ENCODE data around the gene DNMT3B. TPM values are rescaled to one million over a fixed set of nuclear protein-coding genes. Genes with fewer than 3 reads are reported as not detected.

The DNMT3B gene
- total and polyA plus RNA-seq, 9 of the 15 experiments (the other 6 are each of a cell fraction or from before 2014, with no cell fraction given): 9.3 to 74.8 (median 49.1) TPM

DNA sequence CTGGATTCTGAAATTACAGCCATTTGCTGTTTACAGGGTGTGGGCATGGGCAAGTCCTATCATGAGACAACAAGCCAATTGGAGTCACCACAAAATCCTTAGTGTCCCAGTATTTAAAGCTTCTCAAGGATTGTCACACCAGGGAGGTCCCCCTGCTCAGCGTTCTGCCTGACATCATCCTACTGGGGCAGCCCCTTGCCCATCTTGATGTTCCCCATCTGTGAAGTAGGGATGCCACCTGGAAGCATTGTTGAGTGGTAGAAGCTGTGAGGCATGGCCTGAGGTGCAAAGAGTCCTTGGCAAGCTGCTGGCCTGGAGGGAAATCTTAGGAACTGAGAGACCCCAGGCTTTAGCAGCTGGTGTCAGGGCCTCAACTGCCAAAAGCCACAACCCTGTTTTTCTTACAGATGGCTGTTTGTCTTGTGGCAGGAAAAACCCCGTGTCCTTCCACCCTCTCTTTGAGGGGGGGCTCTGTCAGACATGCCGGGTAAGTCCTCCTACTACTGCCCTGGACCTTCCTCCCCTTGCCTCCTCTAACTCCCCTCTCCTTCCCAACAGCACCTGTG, 34.3 kb downstream of the DNMT3B start:
- no peak for DNase-seq (ENCODE audit: extremely low read depth in 1 of 4, low spot score in 3 of 4)
- no peaks in the 10 kb centered on the region for H3K9me1 ChIP-seq (ENCODE audit: control insufficient read depth, insufficient read depth, low read length)
- no TSS peak for BruUV-seq (replicated peaks)
- H2AFZ ChIP-seq (ENCODE audit: low read depth, low read length): no peak overlapping the region
- ATAC-seq: no peak
- FAIRE-seq: no peak
- no peak overlapping the region for H3K4me2 ChIP-seq (ENCODE audit: insufficient read depth, low read length)
- H3K9me3 ChIP-seq (replicated peaks; ENCODE audit: control insufficient read depth, insufficient read depth, low read depth, low read length): no peaks in the 10 kb centered on the region
- no peaks in the 10 kb centered on the region for H3K27me3 ChIP-seq (ENCODE audit: control insufficient read depth in 2 of 2, insufficient read depth in 2 of 2, low read length in 2 of 2)
- no peak overlapping the region for H3K9ac ChIP-seq (ENCODE audit: insufficient read depth in 1 of 2, low read depth in 2 of 2, low read length in 2 of 2)
- H3K27ac ChIP-seq (ENCODE audit: extremely low read depth, low read depth, low read length): no peak overlapping the region
- no peaks in the 10 kb centered on the region for H4K20me1 ChIP-seq (replicated peaks; ENCODE audit: control insufficient read depth, insufficient read depth, low read length)
- in situ Hi-C loops (cut with MboI): no loop called here
- intact Hi-C loops (cut with micrococcal nuclease): loop anchor here (10.0 kb wide), 1 partner anchor 298 kb away; no protein-coding TSS in a partner anchor
- POLR2A ChIA-PET: interaction anchor here (0.6 kb wide), 2 partner anchors 98 to 772 kb away, joined by 3 to 4 read pairs; no protein-coding TSS in a partner anchor
- H3K4me1 ChIP-seq (replicated peaks in 1 of 2; ENCODE audit: control insufficient read depth in 2 of 2, insufficient read depth in 2 of 2, low read length in 2 of 2): no peaks in the 10 kb centered on the region
- whole genome bisulfite sequencing (ENCODE audit: insufficient coverage, low coverage, missing lambda C conversion rate): 87% methylated on average over 3 of the region's 3 CpGs
- CTCF ChIA-PET (ENCODE audit: low intra/inter-chr PET ratio): no interaction called here
- H3K36me3 ChIP-seq (ENCODE audit: control insufficient read depth, insufficient read depth, low read length): peaks cover 100% of the 10 kb centered on the region
- H3K4me3 ChIP-seq: no peak overlapping the region
- no peaks in the 10 kb centered on the region for H3K79me2 ChIP-seq (ENCODE audit: control insufficient read depth, insufficient read depth, low read length)
- TF ChIP-seq, protein P1, sequence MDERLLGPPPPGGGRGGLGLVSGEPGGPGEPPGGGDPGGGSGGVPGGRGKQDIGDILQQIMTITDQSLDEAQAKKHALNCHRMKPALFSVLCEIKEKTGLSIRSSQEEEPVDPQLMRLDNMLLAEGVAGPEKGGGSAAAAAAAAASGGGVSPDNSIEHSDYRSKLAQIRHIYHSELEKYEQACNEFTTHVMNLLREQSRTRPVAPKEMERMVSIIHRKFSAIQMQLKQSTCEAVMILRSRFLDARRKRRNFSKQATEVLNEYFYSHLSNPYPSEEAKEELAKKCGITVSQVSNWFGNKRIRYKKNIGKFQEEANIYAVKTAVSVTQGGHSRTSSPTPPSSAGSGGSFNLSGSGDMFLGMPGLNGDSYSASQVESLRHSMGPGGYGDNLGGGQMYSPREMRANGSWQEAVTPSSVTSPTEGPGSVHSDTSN (CRISPR knock-in tag; IDR thresholded peaks at IDR 0.05; ENCODE audit: low read depth): no peak
- TF ChIP-seq, protein P1 (tag; conservative IDR thresholded peaks at IDR 0.05; ENCODE audit: low read depth): no peak
- TF ChIP-seq CHD7 (IDR thresholded peaks at IDR 0.05; ENCODE audit: low read depth, low read length) (no peak), HEY1 (CRISPR knock-in tag; IDR thresholded peaks at IDR 0.05; ENCODE audit: borderline replicate concordance) (no peak), TRIM25 (IDR thresholded peaks at IDR 0.05; ENCODE audit: borderline replicate concordance) (no peak)

Measured in K562 (cell line).